Measurements from ENCODE around the gene CEP295NL. TPM values are rescaled to one million over a fixed set of nuclear protein-coding genes. Genes with fewer than 3 reads are reported as not detected.
"Not testable (repeated sequence)": the region's sequence is repeated elsewhere in the genome, so short reads cannot be mapped to it uniquely, and the experiment has no call there.

CEP295NL gene
- polyA plus RNA-seq (ENCODE audit: low read depth in 6 of 6) = 1 to 10 TPM in 5 of 6 donors, not detected in 1; 1.3 to 2.9 (median 1.6) TPM

- peak within 1 kb of the TSS in 1 of 8 donors; percentile 64 for H3K4me3 Mint-ChIP-seq
- no peaks in the 10 kb centered on the region for H3K9me3 Mint-ChIP-seq
- DNase-seq (no peak), ATAC-seq (ENCODE audit: low read depth in 2 of 2) (no peak)
- no peaks in the 10 kb centered on the region for H3K36me3 Mint-ChIP-seq
- H3K27ac Mint-ChIP-seq = peak within 1 kb of the TSS in 2 of 6 donors; percentile 37 to 42
- peaks cover 0 to 12% (median 12%) of the 10 kb centered on the region in 3 donors for H3K4me1 Mint-ChIP-seq
- no peaks in the 10 kb centered on the region for H3K27me3 Mint-ChIP-seq
Observed at GRCh38 chr17:78903101-78903779, at the start of gene CEP295NL. CEP295NL (minus strand) TSS chr17:78903201; CDS start chr17:78901828, 1,373 bp downstream.

- DNase-seq (no peak), ATAC-seq (ENCODE audit: low read depth in 2 of 2) (no peak)
- Mint-ChIP-seq H3K9me3 (peaks cover 0 to 21% (median 17%) of the 10 kb centered on the region in 7 donors), H3K27me3 (peaks cover 0 to 6% (median 0%) of the 10 kb centered on the region in 3 donors), H3K4me3 (no peak overlapping the region), H3K27ac (no peak overlapping the region), H3K4me1 (no peaks in the 10 kb centered on the region), H3K36me3 (peaks cover 0 to 14% of the 10 kb centered on the region in 2 donors)
Observed at GRCh38 chr17:78952706-78953105, 49.7 kb upstream of the CEP295NL start.

- DNase-seq = no peak
- Mint-ChIP-seq H3K4me3 (no peak overlapping the region), H3K27ac (no peak overlapping the region), H3K36me3 (peaks cover 0 to 14% of the 10 kb centered on the region in 2 donors), H3K4me1 (no peaks in the 10 kb centered on the region), H3K9me3 (peaks cover 0 to 21% (median 17%) of the 10 kb centered on the region in 7 donors), H3K27me3 (peaks cover 0 to 6% (median 0%) of the 10 kb centered on the region in 3 donors)
- no peak for ATAC-seq (ENCODE audit: low read depth in 2 of 2)
Observed at GRCh38 chr17:78951967-78952551, 49.1 kb upstream of the CEP295NL start.

- Mint-ChIP-seq H3K4me1 (peaks cover 9 to 11% (median 11%) of the 10 kb centered on the region in 3 donors), H3K27me3 (peaks cover 0 to 8% (median 6%) of the 10 kb centered on the region in 3 donors), H3K36me3 (peaks cover 0 to 14% of the 10 kb centered on the region in 2 donors), H3K27ac (no peak overlapping the region), H3K4me3 (peak overlapping the region in 1 of 8 donors; percentile 5), H3K9me3 (peaks cover 0 to 21% (median 17%) of the 10 kb centered on the region in 7 donors)
- no peak for ATAC-seq (ENCODE audit: low read depth in 2 of 2)
- no peak for DNase-seq
Observed at GRCh38 chr17:78950870-78951269, 47.9 kb upstream of the CEP295NL start.

GRCh38 chr17:78947235-78948149, 44.5 kb upstream of the CEP295NL start:
- Mint-ChIP-seq H3K9me3 (peaks cover 0 to 21% (median 17%) of the 10 kb centered on the region in 7 donors), H3K27me3 (peaks cover 6 to 9% (median 8%) of the 10 kb centered on the region in 3 donors), H3K4me3 (peak overlapping the region in 1 of 8 donors; percentile 15), H3K36me3 (peaks cover 0 to 14% of the 10 kb centered on the region in 2 donors), H3K4me1 (peaks cover 13 to 17% (median 14%) of the 10 kb centered on the region in 3 donors), H3K27ac (no peak overlapping the region)
- ATAC-seq (ENCODE audit: low read depth in 2 of 2) = no peak
- no peak for DNase-seq

GRCh38 chr17:78946631-78947030, 43.6 kb upstream of the CEP295NL start:
- Mint-ChIP-seq H3K27me3 (peaks cover 5 to 9% (median 8%) of the 10 kb centered on the region in 3 donors), H3K27ac (peak overlapping the region in 3 of 6 donors; percentile 16 to 52 (median 16)), H3K4me1 (peaks cover 13 to 17% (median 14%) of the 10 kb centered on the region in 3 donors), H3K4me3 (peak overlapping the region in 4 of 8 donors; percentile 1 to 77 (median 31)), H3K36me3 (peaks cover 0 to 14% of the 10 kb centered on the region in 2 donors), H3K9me3 (peaks cover 0 to 21% (median 15%) of the 10 kb centered on the region in 7 donors)
- ATAC-seq (ENCODE audit: low read depth in 2 of 2) (peak; percentile 79 to 81), DNase-seq (peak; percentile 26)

GRCh38 chr17:78946131-78946530, 43.1 kb upstream of the CEP295NL start:
- ATAC-seq (ENCODE audit: low read depth in 2 of 2) = no peak
- H3K27ac Mint-ChIP-seq = peak overlapping the region in 2 of 6 donors; percentile 26 to 52

GRCh38 chr17:78945455-78945854, 42.5 kb upstream of the CEP295NL start:
- not testable (repeated sequence) for H3K27me3 Mint-ChIP-seq; DNase-seq; H3K4me3 Mint-ChIP-seq; ATAC-seq (ENCODE audit: low read depth in 2 of 2); H3K27ac Mint-ChIP-seq; H3K36me3 Mint-ChIP-seq
- Mint-ChIP-seq H3K4me1 (peaks cover 13 to 17% (median 14%) of the 10 kb centered on the region in 3 donors), H3K9me3 (peaks cover 0 to 10% (median 7%) of the 10 kb centered on the region in 7 donors)

More at GRCh38 chr17:78946131-78946530, 43.1 kb upstream of the CEP295NL start:
- Mint-ChIP-seq H3K9me3 (peaks cover 0 to 17% (median 14%) of the 10 kb centered on the region in 7 donors), H3K27me3 (peaks cover under 1 to 9% (median 8%) of the 10 kb centered on the region in 3 donors), H3K4me3 (peak overlapping the region in 3 of 8 donors; percentile 11 to 77 (median 32)), H3K4me1 (peaks cover 13 to 17% (median 14%) of the 10 kb centered on the region in 3 donors), H3K36me3 (peaks cover 0 to 11% of the 10 kb centered on the region in 2 donors)
- no peak for DNase-seq

- peaks cover 13 to 17% (median 14%) of the 10 kb centered on the region in 3 donors for H3K4me1 Mint-ChIP-seq
- peaks cover 0 to 6% (median 5%) of the 10 kb centered on the region in 7 donors for H3K9me3 Mint-ChIP-seq
- DNase-seq (no peak), ATAC-seq (ENCODE audit: low read depth in 2 of 2) (peak; percentile 58 to 60)
- H3K27ac Mint-ChIP-seq = no peak overlapping the region
- no peaks in the 10 kb centered on the region for H3K36me3 Mint-ChIP-seq
- H3K27me3 Mint-ChIP-seq = peaks cover 0 to 9% (median 8%) of the 10 kb centered on the region in 3 donors
- peak overlapping the region in 2 of 8 donors; percentile 6 to 31 for H3K4me3 Mint-ChIP-seq
Observed at GRCh38 chr17:78944956-78945355, 42.0 kb upstream of the CEP295NL start.

GRCh38 chr17:78944026-78944425, 41.0 kb upstream of the CEP295NL start:
- Mint-ChIP-seq H3K9me3 (no peaks in the 10 kb centered on the region), H3K27ac (no peak overlapping the region), H3K4me1 (peaks cover 13 to 17% (median 14%) of the 10 kb centered on the region in 3 donors), H3K27me3 (peaks cover 0 to 9% (median 8%) of the 10 kb centered on the region in 3 donors), H3K4me3 (no peak overlapping the region), H3K36me3 (no peaks in the 10 kb centered on the region)
- ATAC-seq (ENCODE audit: low read depth in 2 of 2) (no peak), DNase-seq (no peak)

GRCh38 chr17:78940708-78941107, 37.7 kb upstream of the CEP295NL start:
- Mint-ChIP-seq H3K27me3 (peaks cover under 1 to 12% (median 3%) of the 10 kb centered on the region in 3 donors), H3K4me1 (peaks cover 2 to 6% (median 4%) of the 10 kb centered on the region in 3 donors), H3K36me3 (no peaks in the 10 kb centered on the region), H3K9me3 (no peaks in the 10 kb centered on the region), H3K27ac (no peak overlapping the region), H3K4me3 (no peak overlapping the region)
- ATAC-seq (ENCODE audit: low read depth in 2 of 2) = no peak
- DNase-seq = no peak

GRCh38 chr17:78940258-78940657, 37.3 kb upstream of the CEP295NL start:
- ATAC-seq (ENCODE audit: low read depth in 2 of 2) (no peak), DNase-seq (no peak)
- H3K36me3 Mint-ChIP-seq = no peaks in the 10 kb centered on the region
- H3K4me3 Mint-ChIP-seq = no peak overlapping the region
- no peaks in the 10 kb centered on the region for H3K9me3 Mint-ChIP-seq
- H3K4me1 Mint-ChIP-seq = peaks cover under 1 to 5% (median 3%) of the 10 kb centered on the region in 3 donors
- H3K27ac Mint-ChIP-seq = no peak overlapping the region
- peaks cover 4 to 16% (median 7%) of the 10 kb centered on the region in 3 donors for H3K27me3 Mint-ChIP-seq
